GM18502 (cell line): ENCODE results near the gene XXYLT1.
"Not testable (repeated sequence)": the region's sequence is repeated elsewhere in the genome, so short reads cannot be mapped to it uniquely, and the experiment has no call there.

Experiments used
- ATAC-seq: cut with Tn5 transposase; IDR thresholded peaks from one replicate; pipeline ENCODE4 v1.9.1; 2021; ENCODE audit warnings: mild to moderate bottlenecking; ENCODE audit not compliant: unreplicated experiment, poor library complexity

The XXYLT1 gene

GRCh38 chr3:195038161-195038560 lies 232.8 kb downstream of the XXYLT1 start:
- no peak for ATAC-seq

- ATAC-seq: not testable (repeated sequence)
These were observed 233.4 kb downstream of the XXYLT1 start for GRCh38 chr3:195037586-195037985.

- no peak for ATAC-seq
These were observed 234.0 kb downstream of the XXYLT1 start for GRCh38 chr3:195036974-195037373.

- ATAC-seq: no peak
These were observed 234.4 kb downstream of the XXYLT1 start for GRCh38 chr3:195036574-195036973.

GRCh38 chr3:195036203-195036505 lies 234.8 kb downstream of the XXYLT1 start:
- no peak for ATAC-seq

- no peak for ATAC-seq
These were observed 235.4 kb downstream of the XXYLT1 start for GRCh38 chr3:195035345-195036202.

GRCh38 chr3:195034541-195034940 lies 236.4 kb downstream of the XXYLT1 start:
- ATAC-seq: no peak

GRCh38 chr3:195034101-195034500 lies 236.9 kb downstream of the XXYLT1 start:
- no peak for ATAC-seq

- no peak for ATAC-seq
These were observed 237.3 kb downstream of the XXYLT1 start for GRCh38 chr3:195033531-195034091.

GRCh38 chr3:195032955-195033354 lies 238.0 kb downstream of the XXYLT1 start:
- no peak for ATAC-seq

GRCh38 chr3:195032106-195032759 lies 238.7 kb downstream of the XXYLT1 start:
- no peak for ATAC-seq

- ATAC-seq: no peak
These were observed 239.4 kb downstream of the XXYLT1 start for GRCh38 chr3:195031574-195032003.

GRCh38 chr3:195030791-195031321 lies 240.1 kb downstream of the XXYLT1 start:
- ATAC-seq: no peak

- ATAC-seq: no peak
These were observed 241.9 kb downstream of the XXYLT1 start for GRCh38 chr3:195028877-195029606.

GRCh38 chr3:195025884-195026200 lies 245.1 kb downstream of the XXYLT1 start:
- ATAC-seq: no peak

- no peak for ATAC-seq
These were observed 245.7 kb downstream of the XXYLT1 start for GRCh38 chr3:195025056-195025883.

GRCh38 chr3:195023989-195024388 lies 247.0 kb downstream of the XXYLT1 start:
- no peak for ATAC-seq

GRCh38 chr3:195023576-195023975 lies 247.4 kb downstream of the XXYLT1 start:
- no peak for ATAC-seq

- no peak for ATAC-seq
These were observed 249.3 kb downstream of the XXYLT1 start for GRCh38 chr3:195021692-195022091.

- ATAC-seq: no peak
These were observed 250.0 kb downstream of the XXYLT1 start for GRCh38 chr3:195020921-195021320.
